NCI-H146 treated with DMSO at 0.1 percent for 48 hours (cell line): ENCODE results near the gene SGMS1.

Experiments
- DNase-seq: peaks from one replicate; lab custom pipeline; 2025; ENCODE audit not compliant: unreplicated experiment; lab: John Stamatoyannopoulos, UW

Gene SGMS1

DNA sequence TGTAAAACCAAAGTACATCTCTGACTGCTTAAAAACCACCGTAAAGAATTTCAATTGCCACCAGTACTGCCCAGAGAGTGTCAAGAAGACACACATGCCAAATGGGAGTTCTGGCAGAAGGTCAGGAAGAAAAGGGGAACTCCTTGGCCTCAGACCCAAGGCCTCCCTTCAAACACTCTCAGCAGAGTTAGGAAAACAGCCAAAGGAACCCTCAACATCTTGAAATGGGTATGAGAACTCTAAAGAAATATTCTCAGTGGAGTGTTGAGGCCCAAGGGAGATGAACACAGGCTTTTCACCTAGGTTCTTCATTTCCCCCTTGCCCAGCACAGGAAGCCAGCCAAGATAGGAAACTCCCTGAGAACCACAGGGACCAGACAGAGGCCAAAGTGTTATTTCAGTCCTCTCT is 276.4 kb downstream of the SGMS1 start:
- no peak for DNase-seq

DNA sequence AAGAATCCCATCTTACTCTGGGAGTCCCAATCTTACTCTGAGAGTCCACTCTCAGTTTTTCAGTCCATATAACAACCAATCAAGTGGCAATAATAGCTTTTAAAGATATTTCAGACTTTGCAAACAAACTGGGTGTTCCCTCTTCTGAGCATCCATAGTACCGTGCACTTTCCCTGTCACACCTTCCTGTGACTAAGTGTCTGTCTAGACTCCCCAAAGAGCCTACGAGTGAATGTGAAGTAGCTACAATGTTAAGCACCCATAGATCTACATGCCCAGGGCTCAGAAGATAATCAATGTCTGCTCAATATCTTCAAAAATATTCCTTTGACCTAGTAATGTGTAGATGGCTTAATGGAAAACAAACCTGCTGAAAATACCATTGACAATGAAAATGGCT is 276.8 kb downstream of the SGMS1 start:
- no peak for DNase-seq

DNA sequence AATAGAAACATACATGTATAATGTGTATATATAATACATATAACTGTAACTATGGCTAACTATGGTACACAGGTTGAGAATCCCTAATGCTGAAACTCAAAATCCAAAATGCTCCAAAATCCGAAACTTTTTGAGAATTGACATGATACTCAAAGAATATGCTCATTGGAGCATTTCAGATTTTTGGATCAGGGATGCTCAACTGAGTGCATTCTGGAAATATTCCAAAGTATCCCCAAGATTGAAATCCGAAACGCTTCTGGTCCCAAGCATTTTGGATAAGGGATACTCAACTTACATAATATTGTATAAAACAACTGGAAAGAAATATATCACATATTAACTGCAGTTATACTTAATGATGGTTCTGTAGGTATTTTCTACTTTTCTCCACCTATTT is 278.2 kb downstream of the SGMS1 start:
- no peak for DNase-seq

DNA sequence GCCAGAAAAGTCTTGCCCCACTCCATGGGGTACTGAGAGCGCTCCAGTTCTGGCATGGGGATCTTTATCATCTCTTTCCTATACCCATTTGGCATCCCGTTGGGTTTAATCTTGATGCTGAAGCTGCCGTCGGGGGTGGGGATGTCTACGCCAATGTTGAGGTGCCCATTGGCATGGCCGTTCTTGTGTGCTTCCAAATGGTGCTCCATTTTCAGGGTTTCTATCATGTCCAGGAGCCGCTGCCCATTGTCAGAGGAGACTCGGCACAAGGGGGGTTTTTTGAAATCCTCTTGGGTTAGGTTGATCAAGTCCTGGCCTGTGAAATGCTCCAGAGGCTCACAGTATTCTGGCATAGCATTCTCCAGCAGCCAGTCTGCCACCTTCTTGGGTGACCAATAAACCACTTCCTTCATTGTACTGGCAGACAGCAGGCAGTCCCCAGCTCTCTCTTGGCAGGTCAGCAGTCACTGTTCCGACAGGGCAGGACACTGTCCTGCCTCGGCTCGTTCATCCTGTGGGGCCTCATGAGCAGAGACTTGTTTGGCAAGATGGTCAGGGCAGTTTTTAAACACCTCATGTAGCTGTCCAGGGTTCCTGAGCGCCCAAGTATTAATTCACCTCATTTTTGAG is 279.9 kb downstream of the SGMS1 start:
- DNase-seq = no peak

DNA sequence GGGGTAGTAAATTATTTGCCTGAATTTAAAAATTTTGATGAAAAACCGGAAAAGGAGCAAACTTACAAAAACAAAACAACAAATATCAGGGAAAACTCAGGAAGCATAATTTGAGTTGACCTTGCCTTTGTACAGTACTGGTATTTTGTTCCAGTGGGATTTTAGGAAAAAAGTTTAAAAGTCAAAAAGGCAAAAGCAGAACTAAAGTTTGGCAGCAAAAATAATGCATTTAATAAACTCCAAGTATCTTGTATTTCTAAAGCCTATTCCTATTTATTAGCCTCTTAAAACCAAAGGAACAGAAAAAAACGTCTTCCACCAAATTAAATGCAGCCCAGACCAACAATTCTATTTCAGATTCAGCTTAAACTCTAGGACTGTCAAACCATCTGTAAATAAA is 281.8 kb downstream of the SGMS1 start:
- DNase-seq = no peak

DNA sequence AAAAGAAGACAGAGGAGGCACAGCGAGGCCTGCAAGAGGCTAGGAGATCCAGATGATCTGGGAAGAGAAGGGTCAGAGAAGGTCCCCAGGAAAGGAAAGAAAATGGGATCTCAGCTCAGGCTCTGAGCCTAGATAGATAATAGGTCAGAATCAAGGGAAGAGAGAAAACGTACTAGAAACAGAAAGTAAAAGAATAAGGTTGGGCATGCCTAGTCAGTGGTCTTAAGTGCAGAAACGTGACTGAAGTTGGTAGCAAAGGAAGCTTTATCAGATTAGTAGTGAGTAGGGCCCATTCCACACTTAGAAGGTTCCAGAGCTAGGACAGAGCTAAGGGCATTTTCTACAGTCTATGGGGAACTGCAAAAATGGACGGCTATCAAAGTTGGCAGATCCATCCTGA is 287.6 kb downstream of the SGMS1 start:
- DNase-seq = no peak

DNA sequence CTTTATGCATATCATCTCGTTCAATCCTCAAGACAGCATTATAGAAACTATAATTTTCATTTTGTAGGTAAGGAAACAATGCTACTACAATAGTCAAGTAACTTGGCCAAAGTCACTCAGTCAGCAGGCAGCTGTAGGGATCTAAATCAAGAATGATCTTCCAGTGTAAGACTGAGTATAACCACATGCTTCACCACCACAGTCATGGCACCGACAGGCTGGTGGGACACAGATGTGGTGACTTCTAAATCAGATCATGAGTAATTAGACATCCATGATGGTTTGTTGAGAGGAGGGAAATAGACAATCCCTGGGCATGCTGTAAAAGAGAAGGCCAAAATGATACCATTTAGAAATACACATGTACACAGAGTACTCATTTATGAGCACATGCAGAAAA is 288.4 kb downstream of the SGMS1 start:
- DNase-seq = no peak

DNA sequence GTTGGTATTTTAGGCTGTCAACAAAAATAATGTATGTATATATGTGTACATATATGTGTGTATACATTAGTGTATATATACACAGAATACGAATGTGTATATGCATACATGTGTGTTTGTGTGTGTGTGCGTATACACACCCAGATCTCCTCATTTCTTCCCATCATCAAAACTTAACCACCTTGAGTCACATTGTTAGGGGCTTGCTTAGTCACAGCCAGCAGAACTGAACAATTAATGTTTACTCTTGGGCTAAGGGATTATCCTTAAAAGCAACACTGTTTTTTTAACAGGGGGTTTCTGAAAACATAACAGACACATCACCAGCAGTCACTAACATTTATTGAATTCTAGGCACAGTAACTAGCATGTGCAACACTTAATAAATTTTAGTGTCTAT is 289.5 kb downstream of the SGMS1 start:
- DNase-seq = no peak

DNA sequence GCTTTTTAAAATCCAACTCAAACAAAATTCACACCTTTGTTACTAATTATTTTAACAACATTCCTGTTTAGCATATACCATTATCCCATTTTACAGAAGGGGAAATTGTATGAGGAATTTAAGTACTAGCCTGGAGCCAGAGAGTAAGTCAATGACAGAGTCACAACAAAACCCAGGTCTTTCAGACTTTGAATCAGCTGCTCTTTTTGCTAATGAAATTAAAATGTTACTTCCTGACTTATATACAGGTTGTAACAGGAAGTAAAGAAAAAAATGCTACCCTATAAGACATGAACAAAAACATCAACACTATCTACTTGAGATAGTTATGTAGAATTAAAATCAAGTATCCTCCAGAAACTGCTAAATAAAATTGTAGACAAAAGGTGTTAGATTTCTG is 289.9 kb downstream of the SGMS1 start:
- no peak for DNase-seq

DNA sequence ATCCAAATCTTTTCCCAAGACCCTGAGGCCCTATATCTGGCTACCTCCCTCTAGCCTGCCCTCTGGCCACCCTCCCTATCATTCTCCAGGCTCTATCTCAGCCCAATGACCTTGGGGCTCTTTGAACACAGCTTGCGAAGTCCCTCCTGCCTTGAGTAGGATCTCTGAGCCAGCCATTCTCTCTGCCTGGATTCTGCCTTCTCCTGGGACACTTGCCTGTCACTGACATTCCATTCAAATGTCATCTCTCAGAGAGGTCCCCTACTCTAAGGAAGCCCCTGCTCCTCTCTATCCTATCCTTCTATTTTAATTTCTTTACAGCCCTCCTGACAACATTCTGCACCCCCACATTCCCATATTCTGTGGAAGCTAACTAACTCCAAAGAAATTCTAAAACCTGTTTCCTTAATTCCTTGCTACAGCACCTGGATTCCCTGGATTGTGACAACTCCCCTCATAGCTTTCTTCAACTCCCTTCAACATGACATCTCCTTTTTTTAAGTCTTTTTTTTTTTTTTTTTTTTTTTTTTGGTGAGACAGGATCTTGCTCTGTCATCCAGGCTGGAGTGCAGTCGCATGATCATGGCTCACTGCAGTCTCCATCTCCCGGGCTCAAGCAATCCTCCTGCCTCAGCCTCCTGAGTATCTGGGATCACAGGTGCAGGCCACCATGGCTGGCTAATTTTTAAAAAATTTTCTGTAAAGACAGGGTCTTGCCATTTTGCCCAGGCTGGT is 291.5 kb downstream of the SGMS1 start:
- DNase-seq = no peak

DNA sequence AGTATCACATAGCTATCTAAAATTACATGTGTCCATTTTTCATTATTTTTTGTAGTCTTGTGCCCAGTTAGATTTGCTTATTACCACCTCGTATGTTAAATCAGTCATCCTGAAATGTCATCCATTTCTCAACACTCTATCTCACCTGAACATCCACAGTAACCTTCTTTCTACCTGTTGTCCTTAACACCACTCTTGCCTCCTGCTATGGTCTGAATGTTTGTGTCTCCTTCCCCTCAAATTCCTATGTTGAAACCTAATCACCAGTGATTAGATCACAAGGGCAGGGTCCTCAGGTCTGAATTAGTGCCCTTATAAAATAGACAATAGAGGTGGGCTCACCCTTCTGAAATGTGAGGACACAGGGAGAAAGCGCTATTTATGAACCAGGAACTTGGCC is 292.3 kb downstream of the SGMS1 start:
- DNase-seq = no peak

DNA sequence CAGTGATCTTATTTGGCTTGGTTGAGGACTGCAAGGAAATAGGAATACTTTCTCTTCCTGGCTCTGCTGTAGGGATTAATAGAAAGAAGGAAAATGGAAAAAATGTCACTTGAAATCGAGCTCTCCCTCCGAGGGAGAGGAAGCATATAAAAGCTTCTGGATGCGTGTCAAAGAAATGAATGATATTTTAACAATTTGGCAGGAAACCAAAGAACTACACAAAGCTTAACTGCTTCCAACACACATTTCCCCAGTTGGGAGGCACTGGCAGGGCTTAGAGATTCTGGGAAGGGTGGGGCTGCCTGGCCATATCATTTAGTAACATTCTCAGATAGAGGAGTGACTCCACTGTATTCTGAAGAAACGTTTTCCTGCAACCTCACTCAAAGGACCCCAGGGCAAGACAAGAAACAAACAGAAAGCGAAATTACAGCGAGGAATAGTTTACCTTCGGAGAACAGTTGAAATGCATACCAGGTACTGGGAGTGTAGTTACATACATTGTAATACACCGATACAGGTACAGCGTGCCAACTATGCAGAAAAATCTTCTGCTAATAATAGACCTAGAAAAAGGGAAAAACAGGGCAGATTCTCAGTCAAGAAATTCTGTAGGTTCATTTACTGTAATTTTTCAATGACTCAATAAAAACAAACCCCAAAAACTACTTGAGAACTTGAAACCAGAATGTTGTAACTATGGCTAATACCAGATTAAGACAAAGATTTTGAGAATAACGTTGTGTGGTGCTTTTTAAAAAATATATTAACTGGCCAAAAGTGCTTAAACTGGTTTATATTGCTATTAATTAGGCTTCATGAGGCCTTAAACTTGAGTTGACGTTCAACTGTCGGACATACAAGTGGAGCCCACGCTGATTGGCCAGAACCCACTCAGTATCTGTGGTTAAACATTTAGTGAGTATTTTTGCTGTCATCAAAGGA is 296.7 kb downstream of the SGMS1 start:
- no peak for DNase-seq

DNA sequence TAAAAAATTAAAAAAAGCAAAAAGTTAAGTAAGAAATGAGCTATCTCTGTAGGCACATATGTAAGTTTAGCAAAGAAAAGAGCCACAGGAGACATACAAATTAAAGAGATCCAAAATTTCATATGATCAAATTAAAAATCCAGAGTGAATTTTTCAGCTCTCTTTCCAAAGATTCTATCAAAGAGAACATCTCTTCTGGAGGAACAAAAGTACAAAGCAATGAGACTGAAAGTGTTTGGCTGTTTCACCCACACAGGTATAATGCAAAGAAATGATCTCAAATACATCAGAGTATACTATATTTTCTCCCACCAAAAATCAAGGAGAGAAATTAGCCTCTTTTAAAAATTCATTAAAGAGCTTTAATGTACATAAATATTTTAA is 297.6 kb downstream of the SGMS1 start:
- no peak for DNase-seq

DNA sequence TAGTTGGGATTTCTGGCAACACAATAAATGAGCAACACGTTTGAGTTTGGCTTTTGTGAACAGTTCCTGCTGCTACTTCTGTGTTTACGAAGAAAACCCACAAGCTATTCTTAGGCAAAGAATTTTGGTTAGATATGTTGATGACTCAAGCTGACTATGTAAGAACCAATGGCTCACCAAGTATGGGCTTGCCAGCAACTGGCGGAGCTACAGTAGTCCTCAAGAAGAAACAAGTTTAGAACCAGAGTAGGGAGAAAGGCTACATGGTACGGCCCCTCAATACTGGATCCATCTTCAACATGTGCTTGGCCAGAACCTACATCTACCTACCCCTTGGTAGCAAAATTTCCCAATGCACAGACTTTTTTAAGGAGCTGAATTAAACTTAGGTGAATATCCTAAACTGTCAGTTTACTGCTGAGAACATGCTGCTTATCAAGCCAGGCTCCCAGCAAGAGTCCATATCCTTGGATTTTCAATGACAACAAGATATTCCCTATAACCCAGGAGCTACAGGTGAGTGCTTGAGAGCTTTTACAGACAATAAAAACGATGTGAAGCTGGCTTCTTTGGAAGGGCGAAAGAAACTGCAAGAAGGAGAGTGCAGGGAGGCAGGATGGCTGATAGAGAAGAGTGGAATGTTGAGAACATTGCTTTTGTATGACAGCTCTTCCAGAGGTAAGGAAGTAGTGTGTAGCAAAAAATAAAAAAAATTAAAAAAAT is 298.1 kb downstream of the SGMS1 start:
- no peak for DNase-seq

DNA sequence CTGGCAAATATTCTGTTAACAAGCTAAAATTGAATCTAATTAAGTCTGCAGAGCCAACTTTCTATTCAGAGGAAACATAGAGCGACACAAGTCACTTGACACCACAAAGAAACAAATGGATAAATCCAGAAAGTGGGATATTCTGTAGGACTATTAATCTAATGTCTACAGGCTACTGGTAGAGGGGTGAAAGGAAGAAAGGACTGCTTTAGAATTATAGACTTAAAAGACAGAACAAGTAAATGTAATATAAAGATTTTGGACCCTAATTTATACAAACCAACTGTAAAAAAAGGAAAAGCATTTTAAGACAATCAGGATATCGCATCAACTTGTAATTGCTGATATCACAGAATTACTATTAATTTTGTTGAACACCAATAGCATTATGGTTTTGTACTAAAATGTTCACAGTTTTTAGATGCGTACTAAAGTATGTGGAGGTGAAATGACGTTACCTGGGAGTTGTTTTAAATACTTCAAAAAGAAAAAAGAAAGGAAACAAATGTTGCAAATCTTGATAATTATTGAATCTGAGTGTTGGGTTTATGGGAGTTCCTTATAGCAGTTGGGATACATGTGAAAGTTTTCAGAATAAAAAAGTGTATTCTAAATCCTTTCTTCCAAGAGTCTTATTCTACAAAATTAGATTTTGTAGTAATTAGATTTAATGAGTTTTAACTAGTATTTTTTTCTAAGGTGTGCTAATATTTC is 298.9 kb downstream of the SGMS1 start:
- DNase-seq = no peak

DNA sequence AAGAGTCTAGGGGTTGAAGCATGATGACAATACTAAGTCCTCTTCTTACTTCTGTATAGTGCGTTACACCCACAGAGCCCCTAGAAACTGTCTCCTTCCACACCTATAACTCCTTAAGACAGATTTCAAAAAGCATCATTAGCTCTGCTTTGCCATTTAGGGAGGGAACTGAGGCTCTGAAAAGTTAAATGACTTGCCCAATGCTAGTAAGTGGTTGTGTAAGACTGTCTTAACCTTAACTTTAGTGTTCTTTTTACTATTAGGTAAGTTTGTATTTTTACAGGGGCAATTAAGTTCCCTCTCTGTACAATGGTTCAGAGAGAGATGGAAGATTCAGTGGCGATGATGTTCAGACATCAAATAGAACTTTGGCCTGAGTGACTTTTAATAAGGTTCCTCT is 299.7 kb downstream of the SGMS1 start:
- DNase-seq = no peak

DNA sequence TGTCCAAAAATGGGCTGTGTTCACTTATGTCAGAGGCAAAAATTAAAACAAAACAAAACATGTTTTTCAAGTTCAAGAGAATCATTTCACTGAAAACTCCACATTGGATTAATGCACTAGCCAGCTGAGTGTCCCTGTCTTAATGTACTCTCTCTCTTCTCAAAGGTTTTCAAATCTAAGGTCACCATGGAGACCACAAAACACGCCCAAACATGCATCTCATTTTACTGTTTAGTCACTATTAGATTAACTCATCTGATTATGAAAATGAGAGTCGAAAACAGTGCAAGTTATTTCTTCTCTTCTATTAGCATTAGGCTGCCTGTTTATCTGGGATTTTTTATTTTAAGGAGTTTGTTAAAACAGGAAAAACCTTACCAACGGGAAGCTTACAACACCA is 301.7 kb downstream of the SGMS1 start:
- no peak for DNase-seq

DNA sequence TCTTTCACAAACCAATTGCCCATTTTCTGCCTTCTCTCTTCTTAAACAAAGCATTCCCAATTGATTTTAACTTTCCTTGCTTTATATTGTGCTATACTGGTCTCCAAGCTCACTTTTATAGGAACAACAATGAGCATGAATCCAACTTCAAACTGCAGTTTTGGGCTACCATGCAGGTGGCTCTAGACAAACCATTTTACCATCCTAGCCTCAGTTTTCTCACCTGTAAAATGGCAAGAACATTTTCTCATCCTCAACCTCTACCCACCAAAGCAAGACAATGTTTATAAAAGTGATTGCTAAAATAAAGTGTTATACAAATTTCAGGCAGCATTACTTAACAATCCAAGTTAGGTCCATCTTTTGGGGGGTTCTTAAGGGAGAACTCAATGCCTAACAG is 305.6 kb downstream of the SGMS1 start:
- no peak for DNase-seq

DNA sequence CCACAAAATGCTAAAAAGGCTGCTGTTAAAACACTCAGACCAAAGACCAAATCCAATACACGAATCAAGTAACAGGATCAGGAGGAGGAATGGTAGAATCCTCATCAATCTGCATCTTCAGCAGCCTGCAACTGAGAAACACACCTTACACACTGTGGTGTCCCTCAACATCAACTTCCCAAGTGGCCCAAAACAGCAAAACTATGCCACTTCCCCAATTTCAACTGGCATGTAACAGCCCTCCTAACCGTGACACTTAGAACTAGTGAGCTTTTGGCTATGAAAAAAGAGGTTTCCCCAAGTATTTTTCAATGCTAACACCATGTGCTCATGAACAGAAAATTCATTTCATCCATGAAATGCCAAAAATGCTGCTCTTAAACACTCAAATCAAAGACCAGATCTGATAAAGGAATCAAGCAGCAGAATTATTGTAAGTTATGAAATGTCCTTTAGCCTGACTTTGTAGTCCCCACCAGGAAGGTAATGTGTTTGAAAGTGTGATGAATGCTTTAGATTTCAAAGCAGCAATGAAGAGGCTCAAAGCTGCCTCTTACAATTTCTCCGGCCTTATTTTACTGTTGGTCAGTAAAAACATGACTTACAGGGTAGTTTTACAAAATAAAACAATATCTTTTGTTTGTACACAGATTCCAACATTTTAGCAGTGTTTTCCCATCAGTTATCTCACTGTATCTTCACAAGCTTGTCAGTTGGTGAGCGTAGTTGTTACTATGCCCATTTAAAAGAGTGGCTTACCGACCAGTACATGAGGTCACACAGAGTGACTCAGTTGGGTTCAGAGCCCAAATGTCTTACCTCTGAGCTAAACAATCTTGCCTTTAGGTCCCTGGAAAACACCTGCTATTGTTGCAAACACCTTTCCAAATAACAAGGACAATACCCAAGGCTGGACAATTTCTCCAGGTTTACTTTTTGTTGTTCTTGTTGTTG is 306.8 kb downstream of the SGMS1 start:
- DNase-seq = no peak

DNA sequence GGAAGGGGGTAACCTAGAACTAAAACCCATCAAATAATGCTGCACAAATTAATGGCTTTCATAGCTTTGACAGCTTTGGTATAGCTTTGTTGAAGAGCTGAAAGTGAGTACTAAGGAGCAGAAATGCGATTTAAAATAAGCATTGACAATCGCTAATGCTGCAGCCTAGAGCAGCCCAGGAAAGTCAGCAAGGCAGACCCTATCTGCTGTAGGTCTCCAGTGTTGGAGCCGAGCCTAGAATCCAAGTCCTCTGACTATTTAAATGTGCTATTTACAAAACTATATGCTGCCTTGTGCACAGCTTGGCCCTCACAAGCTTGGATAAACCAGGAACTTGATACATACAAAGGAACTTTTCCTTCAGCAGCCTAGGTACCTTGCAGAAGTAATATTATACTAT is 307.6 kb downstream of the SGMS1 start:
- DNase-seq = no peak
